Osteoblast (primary cell): Measurements from ENCODE around the gene CSDE1. TPM values are rescaled to one million over a fixed set of nuclear protein-coding genes. Genes with fewer than 3 reads are reported as not detected.

ENCODE experiments used
- DNase-seq: peaks from one replicate; pipeline ENCODE4 v3.0.0; 2011; ENCODE audit warnings: low spot score, mixed read lengths; ENCODE audit not compliant: insufficient read length; ENCODE audit errors: missing footprints
- H2AFZ ChIP-seq: 2 replicates; pipeline ENCODE4 v1.6.0; 2011; ENCODE audit warnings: mild to moderate bottlenecking, low read length
- H3K27ac ChIP-seq: 2 replicates; pipeline ENCODE4 v1.5.1; 2011; ENCODE audit warnings: mild to moderate bottlenecking, low read depth, low read length, moderate library complexity
- H3K27me3 ChIP-seq: 2 replicates; pipeline ENCODE4 v1.6.0; 2012; ENCODE audit warnings: mild to moderate bottlenecking, control low read depth, inconsistent platforms, low read length, moderate library complexity; ENCODE audit not compliant: insufficient read depth
- H3K36me3 ChIP-seq: 2 replicates; pipeline ENCODE4 v1.5.1; 2011; ENCODE audit warnings: mild to moderate bottlenecking, low read length, control low read depth, moderate library complexity; ENCODE audit not compliant: insufficient read depth
- H3K4me1 ChIP-seq: 2 replicates; pipeline ENCODE4 v1.5.1; 2011; ENCODE audit warnings: mild to moderate bottlenecking, low read length, control low read depth, moderate library complexity; ENCODE audit not compliant: insufficient read depth
- H3K4me2 ChIP-seq: 2 replicates; pipeline ENCODE4 v1.6.0; 2011; ENCODE audit warnings: mild to moderate bottlenecking, low read length; ENCODE audit not compliant: insufficient read depth
- H3K4me3 ChIP-seq: fragments of 200-600 bp; sonication (generic); 3 replicates; pipeline ENCODE4 v1.5.1; 2012; ENCODE audit warnings: mild to moderate bottlenecking, low read length, inconsistent platforms; ENCODE audit not compliant: insufficient read depth
- H3K79me2 ChIP-seq: 2 replicates; pipeline ENCODE4 v1.6.0; 2012; ENCODE audit warnings: mild to moderate bottlenecking, low read length, control low read depth, inconsistent platforms; ENCODE audit not compliant: insufficient read depth
- H3K9me3 ChIP-seq: 2 replicates; pipeline ENCODE4 v1.5.1; 2011; ENCODE audit warnings: low read depth, low read length, control low read depth
- H4K20me1 ChIP-seq: 2 replicates; pipeline ENCODE4 v1.6.0; 2012; ENCODE audit warnings: mild to moderate bottlenecking, low read length, control low read depth; ENCODE audit not compliant: insufficient read depth
- CTCF ChIP-seq: IDR thresholded peaks from 2 replicates; pipeline ENCODE4 v1.5.1; 2011; ENCODE audit warnings: mild to moderate bottlenecking, low read depth, low read length, moderate library complexity; ENCODE audit errors: extremely low read depth
- total RNA-seq: library from RNA; depleted of rRNA; stranded (reverse); fragments of >200 nt; gene quantifications from 2 replicates; pipeline ENCODE4 v1.2.3, GENCODE V29; 2012

Gene CSDE1
- total RNA-seq, 1 donor, result 599 TPM

GRCh38 chr1:114753143-114753542 is 4.6 kb downstream of the CSDE1 start:
- H3K4me1 ChIP-seq, result peaks cover 26% of the 10 kb centered on the region
- TF ChIP-seq CTCF, result no peak
- no peaks in the 10 kb centered on the region for H3K27me3 ChIP-seq
- H2AFZ ChIP-seq, result no peak overlapping the region
- peaks cover 19% of the 10 kb centered on the region for H3K36me3 ChIP-seq
- H3K4me3 ChIP-seq, result no peak overlapping the region
- H4K20me1 ChIP-seq, result peaks cover 87% of the 10 kb centered on the region
- peaks cover 96% of the 10 kb centered on the region for H3K79me2 ChIP-seq
- no peaks in the 10 kb centered on the region for H3K9me3 ChIP-seq
- H3K27ac ChIP-seq, result no peak overlapping the region
- H3K4me2 ChIP-seq, result no peak overlapping the region
- no peak for DNase-seq

GRCh38 chr1:114750780-114751179 is 7.0 kb downstream of the CSDE1 start:
- TF ChIP-seq CTCF, result no peak
- H3K27me3 ChIP-seq, result no peaks in the 10 kb centered on the region
- H3K4me2 ChIP-seq, result no peak overlapping the region
- H3K4me1 ChIP-seq, result peaks cover 22% of the 10 kb centered on the region
- peaks cover 100% of the 10 kb centered on the region for H3K79me2 ChIP-seq
- H3K4me3 ChIP-seq, result no peak overlapping the region
- H3K27ac ChIP-seq, result no peak overlapping the region
- peaks cover 91% of the 10 kb centered on the region for H4K20me1 ChIP-seq
- no peak overlapping the region for H2AFZ ChIP-seq
- H3K36me3 ChIP-seq, result peaks cover 35% of the 10 kb centered on the region
- no peak for DNase-seq
- H3K9me3 ChIP-seq, result no peaks in the 10 kb centered on the region

GRCh38 chr1:114749835-114750234 is 7.9 kb downstream of the CSDE1 start:
- peaks cover 88% of the 10 kb centered on the region for H4K20me1 ChIP-seq
- H3K4me3 ChIP-seq, result no peak overlapping the region
- no peaks in the 10 kb centered on the region for H3K9me3 ChIP-seq
- no peak overlapping the region for H3K27ac ChIP-seq
- no peaks in the 10 kb centered on the region for H3K27me3 ChIP-seq
- peaks cover 38% of the 10 kb centered on the region for H3K36me3 ChIP-seq
- H3K4me2 ChIP-seq, result no peak overlapping the region
- TF ChIP-seq CTCF, result no peak
- H3K4me1 ChIP-seq, result peaks cover 15% of the 10 kb centered on the region
- no peak for DNase-seq
- H2AFZ ChIP-seq, result no peak overlapping the region
- H3K79me2 ChIP-seq, result peaks cover 100% of the 10 kb centered on the region

GRCh38 chr1:114746450-114747121 is 11.2 kb downstream of the CSDE1 start:
- Histone ChIP-seq H2AFZ (no peak overlapping the region), H3K4me1 (peaks cover 14% of the 10 kb centered on the region), H3K27me3 (no peaks in the 10 kb centered on the region), H3K36me3 (peaks cover 58% of the 10 kb centered on the region), H3K4me3 (no peak overlapping the region), H3K9me3 (no peaks in the 10 kb centered on the region), H4K20me1 (peaks cover 76% of the 10 kb centered on the region), H3K79me2 (peaks cover 100% of the 10 kb centered on the region), H3K27ac (peak overlapping the region; percentile 81), H3K4me2 (no peak overlapping the region)
- DNase-seq, result no peak
- no peak for TF ChIP-seq CTCF
